Cortex of kidney (tissue), 1 donor: ENCODE results near the gene NR1I3.
"Not testable (repeated sequence)": the region's sequence is repeated elsewhere in the genome, so short reads cannot be mapped to it uniquely, and the experiment has no call there.

Experiments used
- DNase-seq: peaks from one replicate; lab custom pipeline; 2025; lab: John Stamatoyannopoulos, UW

NR1I3 gene, protein sequence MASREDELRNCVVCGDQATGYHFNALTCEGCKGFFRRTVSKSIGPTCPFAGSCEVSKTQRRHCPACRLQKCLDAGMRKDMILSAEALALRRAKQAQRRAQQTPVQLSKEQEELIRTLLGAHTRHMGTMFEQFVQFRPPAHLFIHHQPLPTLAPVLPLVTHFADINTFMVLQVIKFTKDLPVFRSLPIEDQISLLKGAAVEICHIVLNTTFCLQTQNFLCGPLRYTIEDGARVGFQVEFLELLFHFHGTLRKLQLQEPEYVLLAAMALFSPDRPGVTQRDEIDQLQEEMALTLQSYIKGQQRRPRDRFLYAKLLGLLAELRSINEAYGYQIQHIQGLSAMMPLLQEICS

DNA sequence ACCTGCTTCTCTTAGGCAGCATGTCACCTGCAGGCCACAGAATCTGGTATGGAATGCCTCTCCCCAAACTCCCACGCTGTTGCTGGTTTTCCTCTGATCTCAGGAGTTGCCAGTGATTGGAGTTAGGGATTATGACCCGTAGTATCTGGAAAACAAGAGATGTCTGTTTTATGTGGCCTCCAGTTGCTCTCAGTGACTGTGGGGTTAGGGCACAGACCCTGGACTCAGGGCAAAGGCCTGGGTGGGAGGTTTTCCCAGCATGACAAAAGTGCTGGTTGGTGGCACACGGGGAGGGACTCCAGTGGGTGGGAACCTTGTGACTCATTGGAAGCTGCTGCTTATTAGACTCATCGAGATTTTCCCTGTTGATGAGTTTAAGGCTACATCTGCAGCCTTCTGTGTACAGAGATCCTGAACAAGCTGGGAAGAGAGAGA, at the start of gene NR1I3:
Gene NR1I3 (minus strand): TSS at position 165 of the 435 bp plus-strand sequence. CDS start 1,638 bp downstream, outside the sequence.
- DNase-seq: no peak

DNA sequence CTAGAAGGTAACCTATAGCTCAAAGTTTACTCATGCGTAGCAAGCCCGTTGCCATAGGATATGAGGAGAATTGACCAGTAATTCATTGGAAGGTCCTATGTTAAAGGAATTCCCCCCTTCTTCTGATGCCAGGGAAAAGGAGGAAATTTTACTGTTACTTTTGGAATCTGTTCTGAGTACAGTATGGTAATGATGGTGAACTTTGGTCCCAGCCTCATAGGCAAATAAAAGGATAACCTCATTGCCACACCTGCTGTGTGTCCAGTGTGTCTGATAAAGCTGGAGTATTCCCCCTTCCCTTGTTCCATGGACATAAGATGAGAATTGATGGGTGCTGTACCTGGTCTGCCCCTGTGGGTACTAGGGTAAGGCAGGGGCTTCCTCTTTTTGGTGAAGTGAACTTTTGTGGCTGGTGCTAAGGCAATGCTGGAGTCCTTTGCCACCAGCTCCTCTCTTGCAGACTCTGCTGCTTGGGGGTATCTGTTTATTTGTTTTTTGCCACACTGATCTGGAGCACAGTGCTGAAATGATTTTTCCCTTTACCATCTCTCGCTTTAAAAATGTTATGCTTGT, 49.6 kb upstream of the NR1I3 start:
- no peak for DNase-seq

DNA sequence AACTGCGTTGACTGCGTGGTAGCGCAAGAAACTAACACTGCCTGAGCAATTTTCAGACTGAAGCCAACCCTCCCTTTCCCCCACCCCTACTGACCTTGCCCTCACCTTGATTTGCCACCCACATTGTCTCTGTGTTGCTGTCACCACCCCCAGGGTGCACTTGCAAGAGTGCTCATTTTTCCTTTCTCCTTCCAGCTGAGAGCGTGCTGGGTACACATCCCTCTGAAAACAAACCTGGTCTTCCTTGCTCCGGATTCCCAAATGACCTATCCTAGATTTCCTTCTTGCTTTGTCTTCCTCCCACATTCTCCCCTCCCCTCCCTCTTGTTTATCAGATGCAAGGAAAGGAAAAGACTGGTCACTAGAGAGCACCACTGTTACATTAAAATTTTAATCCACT, 47.5 kb upstream of the NR1I3 start:
- DNase-seq: no peak

DNA sequence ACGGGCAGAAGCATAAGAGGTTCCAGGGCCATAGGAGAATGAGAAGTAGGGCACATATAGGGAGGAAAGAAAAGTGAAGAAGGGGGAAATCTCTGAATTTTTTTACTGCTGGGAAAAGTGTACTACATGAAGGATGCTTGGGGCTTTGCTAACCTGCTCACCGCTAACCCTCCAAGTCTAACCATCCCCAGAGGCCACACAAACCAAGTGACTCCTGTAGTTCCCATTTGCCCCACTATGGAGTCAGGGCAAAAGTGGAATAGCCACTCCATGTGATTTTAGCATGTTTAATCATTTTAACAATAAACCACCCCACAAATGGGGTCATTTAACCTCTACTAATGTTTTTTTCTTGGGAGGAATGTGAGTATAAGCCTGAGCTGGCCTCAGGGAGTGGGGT, 47.1 kb upstream of the NR1I3 start:
- no peak for DNase-seq

DNA sequence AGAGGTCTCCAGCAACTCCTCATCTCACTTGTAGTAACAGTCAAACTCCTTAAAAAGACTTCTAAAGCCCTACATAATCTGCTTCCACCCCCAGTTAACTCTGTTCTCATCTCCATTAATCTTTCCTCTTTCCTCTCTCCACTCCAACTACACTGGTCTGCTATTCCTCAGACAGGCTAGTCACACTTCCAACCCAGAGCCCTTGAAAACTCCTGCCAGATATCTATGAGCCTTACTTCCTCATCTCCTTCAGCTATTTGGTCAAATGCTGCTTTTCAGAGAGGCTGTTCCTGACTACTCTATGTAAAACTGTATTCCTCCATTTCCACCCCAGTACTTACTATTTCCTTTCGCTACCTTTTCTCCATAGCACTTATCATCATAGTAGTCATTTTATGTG, 45.0 kb upstream of the NR1I3 start:
- no peak for DNase-seq

DNA sequence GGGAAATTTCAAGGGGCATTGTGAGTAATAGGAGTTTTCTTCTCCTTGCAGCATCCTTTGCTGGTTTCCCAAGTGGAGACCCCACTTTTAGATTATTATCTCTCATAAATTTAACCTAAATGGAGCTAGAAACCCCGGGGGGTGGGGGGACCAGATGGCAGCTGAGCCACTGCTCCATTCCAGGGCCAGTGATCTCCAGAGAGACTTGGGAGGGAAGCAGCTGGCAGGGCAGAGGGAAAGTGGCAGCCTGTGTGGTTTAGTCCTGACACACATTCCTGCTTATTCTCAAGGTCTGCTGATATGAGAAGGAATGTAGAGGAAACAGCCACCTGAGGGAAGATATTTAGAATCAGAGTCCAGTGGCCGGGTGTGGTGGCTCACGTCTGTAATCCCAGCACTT, 36.9 kb upstream of the NR1I3 start:
- no peak for DNase-seq

DNA sequence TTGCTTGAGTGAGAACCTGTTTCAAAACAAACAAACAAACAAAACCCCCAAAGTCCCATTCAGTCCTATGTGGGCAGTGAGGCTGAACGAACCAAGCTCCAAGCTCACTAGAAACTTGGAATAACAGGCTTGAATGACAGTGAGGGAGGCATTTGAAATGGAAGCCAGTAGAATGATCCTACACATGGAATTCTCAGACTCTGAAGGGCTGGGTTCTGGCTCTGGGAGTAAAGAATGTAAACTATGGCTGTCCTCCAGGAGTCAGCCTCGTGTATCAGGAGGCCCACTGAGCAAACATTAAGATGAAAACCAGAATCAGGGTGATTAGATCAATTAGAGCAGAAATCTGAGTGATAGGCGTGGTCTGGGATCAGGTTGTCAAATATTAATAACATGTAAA, 35.4 kb upstream of the NR1I3 start:
- no peak for DNase-seq

DNA sequence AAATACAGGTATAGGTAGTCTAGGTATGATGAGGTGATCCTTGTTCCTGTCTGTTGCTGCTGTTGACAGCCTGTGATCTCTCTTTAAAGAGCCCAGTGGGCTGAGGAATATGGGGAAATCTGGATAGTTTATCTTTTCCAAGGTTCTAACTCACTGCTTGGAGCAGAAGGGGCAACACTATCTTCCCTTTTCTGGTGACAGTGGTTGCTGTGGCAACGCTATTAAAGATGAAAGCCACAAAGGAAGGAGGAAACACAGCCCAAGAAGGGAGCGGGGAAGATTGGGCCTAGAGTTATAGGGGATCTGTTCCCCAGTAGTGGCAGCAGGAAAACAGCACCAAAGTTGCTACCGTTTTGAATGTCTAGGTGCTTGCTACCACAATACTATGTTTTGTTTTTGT, 29.3 kb upstream of the NR1I3 start:
- no peak for DNase-seq

DNA sequence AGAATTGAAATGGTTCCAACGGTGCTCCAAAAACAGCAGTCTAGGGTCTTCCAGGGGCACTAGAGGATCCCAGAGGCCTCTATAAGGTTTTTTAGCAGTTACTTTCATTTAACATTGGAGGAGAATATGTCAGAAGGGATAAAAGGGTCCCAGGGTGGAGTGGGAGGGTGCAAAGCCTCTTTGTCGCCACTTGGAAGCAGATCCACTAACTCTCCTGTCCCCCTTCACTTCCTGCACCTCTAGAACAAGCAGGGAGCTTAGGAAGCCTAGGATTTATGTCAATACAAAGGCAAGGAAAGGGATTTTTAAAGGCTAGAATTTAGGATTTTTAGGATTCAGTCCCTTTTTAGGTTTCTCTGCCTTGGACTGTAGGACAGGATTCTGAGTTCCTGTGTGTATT, 28.8 kb upstream of the NR1I3 start:
- no peak for DNase-seq

DNA sequence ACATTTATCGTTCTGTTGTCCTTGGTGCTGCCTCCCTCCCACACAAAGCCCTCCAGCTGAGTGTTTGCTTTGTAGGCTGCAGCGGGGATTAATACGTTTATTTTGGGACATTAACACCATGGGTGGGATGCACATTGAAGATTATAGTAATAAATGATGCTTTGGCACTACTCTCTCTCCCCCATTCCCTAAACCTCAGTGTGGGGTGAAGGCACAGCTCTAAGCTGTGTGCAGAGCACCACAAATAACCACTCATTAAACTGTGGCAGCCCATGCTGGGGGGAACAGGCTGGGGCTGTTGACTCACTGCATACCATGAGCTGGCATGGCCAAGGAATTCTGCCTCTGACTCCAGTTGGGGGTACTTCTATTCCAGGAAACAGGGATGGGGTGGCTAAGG, 28.2 kb upstream of the NR1I3 start:
- DNase-seq: no peak

DNA sequence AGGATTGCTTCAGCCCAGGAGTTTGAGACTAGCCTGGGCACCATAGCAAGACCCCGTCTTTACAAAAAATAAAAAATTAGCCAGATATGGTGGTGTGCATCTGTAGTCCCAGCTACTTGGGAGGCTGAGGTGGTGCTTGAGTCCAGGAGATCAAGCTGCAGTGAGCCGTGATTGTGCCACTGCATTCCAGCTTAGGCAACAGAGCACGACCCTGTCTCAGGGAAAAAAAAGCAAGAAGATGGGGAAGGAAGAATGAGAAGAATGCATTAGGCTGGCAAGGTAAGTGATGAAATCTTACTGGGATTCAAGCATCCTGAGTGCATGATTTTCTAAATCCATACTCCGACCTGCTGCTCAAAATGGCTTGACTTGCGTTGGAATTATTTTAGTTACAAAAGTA, 27.3 kb upstream of the NR1I3 start:
- DNase-seq: no peak

DNA sequence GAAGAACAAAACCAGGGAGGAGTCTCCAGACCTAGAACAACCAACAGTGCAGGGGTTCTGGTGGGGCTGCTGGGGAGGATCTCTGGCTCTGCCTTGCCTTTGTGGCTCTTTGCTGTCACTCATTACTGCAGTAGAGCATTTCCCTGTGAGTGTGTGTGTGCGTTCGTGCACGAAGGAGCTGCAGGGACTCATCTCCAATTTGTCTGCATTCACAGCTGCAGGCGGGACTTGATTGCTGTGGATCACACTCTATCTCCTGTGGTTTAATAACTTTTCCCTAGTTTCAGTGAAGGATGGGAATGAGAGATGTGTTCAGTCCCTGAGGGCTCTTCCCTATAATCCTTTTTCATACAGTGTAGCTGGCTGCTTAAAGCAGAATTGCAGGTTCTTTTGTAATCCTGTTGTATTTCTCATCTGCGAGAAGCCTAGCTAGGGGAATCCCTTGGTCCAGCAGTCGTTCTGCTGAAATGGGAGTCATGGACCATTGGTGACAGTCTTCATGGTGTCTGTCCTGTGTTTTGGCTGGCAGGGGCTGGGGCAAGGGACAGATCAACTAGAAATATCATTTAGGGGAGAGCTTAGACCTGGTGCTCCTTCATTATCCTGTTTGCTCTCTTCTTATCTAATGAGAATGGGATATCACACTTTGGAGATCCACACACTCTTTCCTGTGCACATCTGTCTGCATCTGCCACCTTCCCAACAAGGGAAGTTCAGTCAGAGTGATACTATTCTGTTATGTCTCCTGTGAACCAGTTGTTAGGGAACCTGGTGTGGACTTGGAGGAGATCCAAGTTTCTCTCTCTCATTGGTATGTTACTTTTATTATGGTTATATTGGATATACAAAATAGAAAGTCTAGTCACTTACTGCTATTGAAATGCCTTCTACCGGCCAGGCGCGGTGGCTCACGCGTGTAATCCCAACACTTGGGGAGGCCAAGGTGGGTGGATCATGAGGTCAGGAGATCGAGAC, 23.5 kb upstream of the NR1I3 start:
- DNase-seq: no peak

DNA sequence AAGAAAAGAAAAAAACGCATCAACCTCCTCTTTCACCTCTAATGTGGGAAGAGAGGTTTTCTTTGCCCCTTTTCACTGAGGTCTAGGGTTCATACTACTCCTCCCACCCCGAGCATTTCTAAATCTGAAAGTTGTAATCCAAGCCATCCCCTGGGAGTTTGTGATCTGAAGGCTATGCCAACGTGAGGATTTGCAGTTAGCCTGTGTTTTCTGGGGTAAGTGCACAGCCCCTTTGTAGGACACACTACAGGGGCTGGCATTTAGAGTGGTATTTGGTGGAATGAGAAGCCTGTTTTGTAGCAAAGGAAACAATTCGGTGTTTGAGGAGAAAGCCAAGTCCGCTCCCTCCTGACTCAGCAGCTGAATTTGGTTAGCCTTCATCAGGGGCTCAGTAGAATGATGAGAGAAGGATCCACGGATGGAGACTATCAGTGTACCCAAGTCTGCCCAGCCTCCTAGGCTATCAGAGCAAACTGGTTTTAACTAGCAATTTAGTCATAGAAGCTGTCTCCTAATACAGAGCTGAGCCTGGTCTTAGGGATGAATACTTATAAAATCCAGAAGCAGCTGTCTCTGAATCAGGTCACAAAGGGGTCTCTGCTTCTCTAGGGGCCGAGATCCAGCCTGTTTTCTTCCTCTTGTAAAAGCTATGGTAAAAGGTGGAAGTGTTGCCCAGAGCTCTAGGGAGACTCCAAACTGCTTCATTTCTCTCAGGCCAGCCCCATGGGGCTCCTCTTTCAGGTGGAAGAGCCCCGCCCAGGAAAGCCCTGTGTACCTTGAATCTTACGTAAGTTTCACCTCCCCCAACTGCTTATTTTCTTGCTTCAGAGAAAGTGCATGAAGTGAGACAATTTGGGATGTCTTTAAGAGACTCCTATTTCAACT, 22.6 kb upstream of the NR1I3 start:
- no peak for DNase-seq

DNA sequence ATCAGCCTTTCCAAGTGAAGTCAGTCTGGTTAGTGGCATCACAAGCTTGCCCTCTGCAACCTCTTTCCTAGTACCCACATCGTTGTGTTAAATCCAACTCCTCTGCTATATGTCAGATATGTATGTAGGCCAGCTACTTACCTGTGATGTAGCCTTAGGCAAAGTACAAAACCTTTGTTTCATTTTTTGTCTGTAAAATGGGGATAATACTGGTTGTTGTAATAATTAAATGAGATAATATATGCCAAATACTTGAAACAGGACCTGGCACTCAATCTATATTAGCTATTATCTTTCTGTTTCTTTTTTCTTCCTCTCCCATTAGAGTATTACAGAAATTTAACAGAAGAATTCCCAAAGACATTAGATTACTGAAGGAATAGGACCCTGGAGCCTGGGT, 21.8 kb upstream of the NR1I3 start:
- no peak for DNase-seq

DNA sequence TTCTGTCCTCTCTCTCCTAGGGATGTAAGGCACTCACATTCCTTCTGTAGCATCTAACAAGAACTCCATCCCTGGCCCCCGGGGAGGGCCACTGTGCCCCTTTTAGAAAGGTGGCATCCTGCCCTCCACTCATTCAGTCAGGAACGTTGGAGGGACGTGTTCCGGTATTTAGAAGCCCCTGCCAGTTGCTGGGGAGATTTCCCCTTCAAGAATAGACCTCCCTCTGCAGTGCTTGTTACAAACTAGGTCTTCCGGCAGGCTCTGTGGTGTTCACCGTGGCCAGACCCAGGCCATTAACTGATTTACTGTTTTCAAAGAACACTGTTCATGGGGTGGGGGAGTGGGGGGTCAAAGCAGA, 21.3 kb upstream of the NR1I3 start:
- no peak for DNase-seq

DNA sequence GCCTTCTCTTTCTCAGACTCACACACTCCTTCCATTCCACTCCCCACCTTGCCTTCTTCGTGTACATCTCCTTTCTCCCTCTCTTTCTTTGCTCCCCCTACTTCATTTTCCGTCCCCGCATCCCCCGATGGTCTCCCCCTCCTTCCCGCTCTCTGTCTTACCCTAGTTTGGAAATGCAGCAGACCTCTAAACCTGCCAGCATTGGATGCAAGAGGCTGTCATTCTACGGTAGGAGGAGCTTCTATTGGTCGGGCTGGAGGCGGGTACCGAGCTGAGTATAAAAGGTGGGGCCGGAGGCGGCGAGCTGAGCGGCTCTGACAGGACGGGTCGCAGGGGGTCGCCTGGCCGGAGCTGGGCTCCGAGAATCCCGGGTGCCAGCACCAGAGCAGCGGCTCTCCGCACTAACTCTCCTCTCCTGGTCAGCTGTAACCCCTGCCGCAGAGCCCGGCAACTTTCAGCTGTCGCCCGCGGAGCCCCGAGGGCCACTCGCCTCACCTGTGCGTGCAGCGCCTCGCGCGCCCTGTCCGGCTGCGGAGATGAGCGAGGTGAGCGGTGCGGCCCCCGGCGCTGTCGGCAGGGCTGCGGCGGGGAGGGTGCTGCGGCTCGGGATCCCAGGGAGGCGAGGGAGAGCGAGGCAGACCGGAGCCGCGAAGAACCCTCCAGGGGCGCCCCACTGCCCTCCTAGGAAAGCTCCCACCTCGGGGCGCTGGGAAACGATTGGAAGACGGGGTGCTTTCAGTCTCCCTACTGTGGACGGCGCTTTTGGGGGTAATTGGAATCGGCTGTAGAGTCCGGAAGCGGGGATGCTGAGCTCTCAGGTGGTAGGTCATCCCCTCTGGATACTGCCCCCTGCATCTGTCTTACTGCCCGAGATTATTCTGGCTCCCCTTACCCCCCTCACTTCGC, 20.7 kb upstream of the NR1I3 start, which contains the start of gene PCP4L1:
Gene PCP4L1 (plus strand): TSS at position 307 of the 906 bp plus-strand sequence. CDS start 230 bp downstream, at position 537.
- no peak for DNase-seq

DNA sequence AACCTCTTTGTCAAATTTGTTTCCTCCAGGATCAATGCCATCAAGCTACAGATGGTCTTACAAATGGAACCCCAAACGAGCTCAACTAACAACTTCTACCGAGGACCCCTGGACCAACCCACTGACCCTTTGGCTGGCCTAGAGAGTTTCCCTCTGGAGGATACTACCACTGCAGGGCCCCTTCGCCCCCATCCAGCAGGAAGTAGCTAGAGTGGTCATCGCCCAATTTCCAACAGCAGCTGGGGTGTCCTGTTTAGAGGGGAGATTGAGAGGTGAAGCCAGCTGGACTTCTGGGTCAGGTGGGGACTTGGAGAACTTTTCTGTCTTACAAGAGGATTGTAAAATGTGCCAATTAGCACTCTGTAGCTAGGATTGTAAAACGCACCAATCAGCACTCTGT, 19.1 kb upstream of the NR1I3 start:
- not testable (repeated sequence) for DNase-seq

DNA sequence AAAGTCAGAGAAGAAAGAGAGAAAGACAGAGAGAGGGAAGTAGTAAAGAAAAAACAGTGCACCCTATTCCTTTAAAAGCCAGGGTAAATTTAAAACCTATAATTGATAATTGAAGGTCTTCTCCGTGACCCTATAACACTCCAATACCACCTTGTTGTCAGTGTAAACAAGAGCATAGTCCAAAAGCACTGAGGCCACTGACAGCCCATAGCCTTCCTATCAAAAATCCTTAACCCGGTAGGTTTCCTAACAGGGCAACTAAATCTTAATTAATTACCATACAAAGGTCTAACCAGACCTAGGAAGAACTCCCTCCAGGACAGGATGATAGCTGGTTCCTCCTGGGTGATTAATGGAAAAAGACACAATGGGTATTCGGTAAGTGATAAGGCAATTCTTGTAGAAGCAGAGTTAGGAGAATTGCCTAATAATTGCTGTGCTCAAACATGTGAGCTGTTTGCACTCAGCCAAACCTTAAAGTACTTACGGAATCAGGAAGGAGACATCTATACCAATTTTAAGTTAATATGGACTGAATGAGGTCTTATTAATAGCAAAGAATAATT, 18.0 kb upstream of the NR1I3 start:
- DNase-seq: not testable (repeated sequence)

DNA sequence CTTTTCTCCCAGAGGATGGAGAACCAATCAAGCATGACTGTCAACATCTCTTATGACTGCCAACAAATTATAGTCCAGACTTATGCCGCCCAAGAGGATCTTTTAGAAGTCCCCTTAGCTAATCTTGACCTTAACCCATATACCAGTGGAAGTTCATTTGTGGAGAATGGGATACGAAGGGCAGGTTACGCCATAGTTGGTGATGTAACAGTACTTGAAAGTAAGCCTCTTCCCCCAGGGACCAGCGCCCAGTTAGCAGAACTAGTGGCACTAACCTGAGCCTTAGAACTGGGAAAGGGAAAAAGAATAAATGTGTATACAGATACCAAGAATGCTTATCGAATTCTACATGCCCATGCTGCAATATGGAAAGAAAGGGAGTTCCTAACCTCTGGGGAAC, 17.3 kb upstream of the NR1I3 start:
- not testable (repeated sequence) for DNase-seq

DNA sequence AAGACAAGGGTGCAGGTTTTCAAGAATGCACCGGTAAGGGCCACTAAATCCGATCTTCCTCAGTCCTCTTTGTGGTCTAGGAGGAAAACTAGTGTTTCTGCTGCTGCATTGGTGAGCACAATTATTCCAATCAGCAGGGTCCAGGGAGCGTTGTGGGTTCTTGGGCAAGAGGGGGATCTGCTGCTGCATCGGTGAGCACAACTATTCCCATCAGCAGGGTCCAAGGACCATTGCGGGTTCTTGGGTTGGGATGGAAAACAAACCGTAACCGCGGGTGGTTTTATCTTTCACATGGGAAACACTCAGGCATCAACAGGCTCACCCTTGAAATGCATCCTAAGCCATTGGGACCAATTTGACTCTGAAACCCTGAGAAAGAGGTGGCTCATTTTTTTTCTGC, 13.6 kb upstream of the NR1I3 start:
- no peak for DNase-seq
